ENCODE results near the gene BEND7. TPM values are rescaled to one million over a fixed set of nuclear protein-coding genes. Genes with fewer than 3 reads are reported as not detected.
"Not testable (repeated sequence)": the region's sequence is repeated elsewhere in the genome, so short reads cannot be mapped to it uniquely, and the experiment has no call there.

The BEND7 gene
- total and polyA plus RNA-seq, 9 of the 15 experiments (the other 6 are each of a cell fraction or from before 2014, with no cell fraction given), result 1.3 to 11.4 (median 5.2) TPM

DNA sequence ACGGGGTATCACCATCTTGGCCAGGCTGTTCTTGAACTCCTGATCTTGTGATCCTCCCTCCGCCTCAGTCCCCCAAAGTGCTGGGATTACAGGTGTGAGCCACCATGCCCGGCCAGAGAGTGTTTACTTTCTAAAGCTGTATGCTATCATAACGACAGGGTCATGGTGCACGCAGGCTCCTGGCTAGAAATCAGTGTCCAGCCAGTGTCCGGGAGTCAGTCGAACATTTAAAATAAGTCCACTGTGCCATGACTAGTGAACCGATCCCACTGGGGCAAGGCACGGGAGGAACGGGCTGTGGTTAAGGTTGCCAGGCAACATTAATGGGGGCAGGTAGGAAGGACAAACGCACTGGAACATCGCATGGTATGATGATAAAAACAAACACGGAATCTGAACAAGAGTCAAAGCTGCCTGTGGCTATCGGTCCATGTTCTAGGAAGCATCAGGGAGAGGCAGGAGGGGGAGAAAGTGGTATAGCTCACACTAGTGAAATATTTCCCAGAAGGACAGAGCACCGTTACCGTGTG, 91.7 kb downstream of the BEND7 start:
- H3K4me3 ChIP-seq, result no peak overlapping the region
- H3K27me3 ChIP-seq (ENCODE audit: control insufficient read depth in 2 of 2, insufficient read depth in 2 of 2, low read length in 2 of 2), result no peaks in the 10 kb centered on the region
- in situ Hi-C loops (cut with MboI), result no loop called here
- POLR2A ChIA-PET, result no interaction called here
- H2AFZ ChIP-seq (ENCODE audit: low read depth, low read length), result no peak overlapping the region
- H3K4me1 ChIP-seq (replicated peaks in 1 of 2; ENCODE audit: control insufficient read depth in 2 of 2, insufficient read depth in 2 of 2, low read length in 2 of 2), result peaks cover 13 to 19% of the 10 kb centered on the region in 2 experiments; a peak in 4 of 5 replicates
- no TSS peak for BruUV-seq (replicated peaks)
- no peak for DNase-seq (ENCODE audit: extremely low read depth in 1 of 4, low spot score in 3 of 4)
- no peak for FAIRE-seq
- no peaks in the 10 kb centered on the region for H3K9me3 ChIP-seq (replicated peaks; ENCODE audit: control insufficient read depth, insufficient read depth, low read depth, low read length)
- no peaks in the 10 kb centered on the region for H3K79me2 ChIP-seq (ENCODE audit: control insufficient read depth, insufficient read depth, low read length)
- H3K9ac ChIP-seq (ENCODE audit: insufficient read depth in 1 of 2, low read depth in 2 of 2, low read length in 2 of 2), result no peak overlapping the region
- WGBS (ENCODE audit: insufficient coverage, low coverage, missing lambda C conversion rate), result 55% methylated on average over 16 of the region's 16 CpGs
- H4K20me1 ChIP-seq (replicated peaks; ENCODE audit: control insufficient read depth, insufficient read depth, low read length), result no peaks in the 10 kb centered on the region
- ATAC-seq, result no peak
- no peaks in the 10 kb centered on the region for H3K9me1 ChIP-seq (ENCODE audit: control insufficient read depth, insufficient read depth, low read length)
- TF ChIP-seq RFX1 (IDR thresholded peaks at IDR 0.05), result peak; percentile 27; the same call in 1 of the 2 replicates
- TF ChIP-seq, protein P1, sequence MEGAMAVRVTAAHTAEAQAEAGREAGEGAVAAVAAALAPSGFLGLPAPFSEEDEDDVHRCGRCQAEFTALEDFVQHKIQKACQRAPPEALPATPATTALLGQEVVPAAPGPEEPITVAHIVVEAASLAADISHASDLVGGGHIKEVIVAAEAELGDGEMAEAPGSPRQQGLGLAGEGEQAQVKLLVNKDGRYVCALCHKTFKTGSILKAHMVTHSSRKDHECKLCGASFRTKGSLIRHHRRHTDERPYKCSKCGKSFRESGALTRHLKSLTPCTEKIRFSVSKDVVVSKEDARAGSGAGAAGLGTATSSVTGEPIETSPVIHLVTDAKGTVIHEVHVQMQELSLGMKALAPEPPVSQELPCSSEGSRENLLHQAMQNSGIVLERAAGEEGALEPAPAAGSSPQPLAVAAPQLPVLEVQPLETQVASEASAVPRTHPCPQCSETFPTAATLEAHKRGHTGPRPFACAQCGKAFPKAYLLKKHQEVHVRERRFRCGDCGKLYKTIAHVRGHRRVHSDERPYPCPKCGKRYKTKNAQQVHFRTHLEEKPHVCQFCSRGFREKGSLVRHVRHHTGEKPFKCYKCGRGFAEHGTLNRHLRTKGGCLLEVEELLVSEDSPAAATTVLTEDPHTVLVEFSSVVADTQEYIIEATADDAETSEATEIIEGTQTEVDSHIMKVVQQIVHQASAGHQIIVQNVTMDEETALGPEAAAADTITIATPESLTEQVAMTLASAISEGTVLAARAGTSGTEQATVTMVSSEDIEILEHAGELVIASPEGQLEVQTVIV (CRISPR knock-in tag; IDR thresholded peaks at IDR 0.05; ENCODE audit: borderline replicate concordance), result no peak
- CTCF ChIA-PET (ENCODE audit: low intra/inter-chr PET ratio), result no interaction called here
- intact Hi-C loops (cut with micrococcal nuclease), result no loop called here
- H3K36me3 ChIP-seq (ENCODE audit: control insufficient read depth, insufficient read depth, low read length), result no peaks in the 10 kb centered on the region
- H3K4me2 ChIP-seq (ENCODE audit: insufficient read depth, low read length), result no peak overlapping the region
- no peak overlapping the region for H3K27ac ChIP-seq (ENCODE audit: extremely low read depth, low read depth, low read length)

DNA sequence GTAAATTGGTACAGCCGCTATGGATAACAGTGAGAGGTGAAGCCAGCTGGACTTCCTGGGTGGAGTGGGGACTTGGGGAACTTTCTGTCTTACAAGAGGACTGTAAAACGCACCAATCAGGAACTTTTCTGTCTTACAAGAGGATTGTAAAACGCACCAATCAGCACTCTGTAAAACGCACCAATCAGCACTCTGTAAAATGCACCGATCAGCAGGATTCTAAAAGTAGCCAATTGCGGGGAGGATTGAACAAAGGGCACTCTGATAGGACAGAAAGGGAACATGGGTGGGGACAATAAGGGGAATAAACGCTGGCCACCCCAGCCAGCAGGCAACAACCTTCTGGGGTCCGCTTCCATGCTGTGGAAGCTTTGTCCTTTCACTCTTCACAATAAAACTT, 100.9 kb downstream of the BEND7 start:
- H3K79me2 ChIP-seq (ENCODE audit: control insufficient read depth, insufficient read depth, low read length); H3K9me3 ChIP-seq (replicated peaks; ENCODE audit: control insufficient read depth, insufficient read depth, low read depth, low read length); BruUV-seq (replicated peaks); H3K9ac ChIP-seq (ENCODE audit: insufficient read depth in 1 of 2, low read depth in 2 of 2, low read length in 2 of 2); H4K20me1 ChIP-seq (replicated peaks; ENCODE audit: control insufficient read depth, insufficient read depth, low read length); in situ Hi-C loops (cut with MboI); H3K4me1 ChIP-seq (replicated peaks in 1 of 2; ENCODE audit: control insufficient read depth in 2 of 2, insufficient read depth in 2 of 2, low read length in 2 of 2); CTCF ChIA-PET (ENCODE audit: low intra/inter-chr PET ratio); H3K4me3 ChIP-seq; ATAC-seq; FAIRE-seq; DNase-seq (ENCODE audit: extremely low read depth in 1 of 4, low spot score in 3 of 4); H3K27me3 ChIP-seq (ENCODE audit: control insufficient read depth in 2 of 2, insufficient read depth in 2 of 2, low read length in 2 of 2); intact Hi-C loops (cut with micrococcal nuclease); H3K27ac ChIP-seq (ENCODE audit: extremely low read depth, low read depth, low read length); H3K36me3 ChIP-seq (ENCODE audit: control insufficient read depth, insufficient read depth, low read length); H2AFZ ChIP-seq (ENCODE audit: low read depth, low read length); H3K9me1 ChIP-seq (ENCODE audit: control insufficient read depth, insufficient read depth, low read length); H3K4me2 ChIP-seq (ENCODE audit: insufficient read depth, low read length): not testable (repeated sequence)
- POLR2A ChIA-PET, result interaction anchor here (0.7 to 1.2 kb wide), 3 partner anchors 10 to 1477 kb away, joined by 3 to 4 read pairs (median 4); no protein-coding TSS in a partner anchor
- WGBS (ENCODE audit: insufficient coverage, low coverage, missing lambda C conversion rate), result 41% methylated on average over 8 of the region's 8 CpGs
- 0 out of 2 replicates have a peak, but pooled peaks have one; percentile 45 for TF ChIP-seq CC2D1A (IDR thresholded peaks at IDR 0.05)
- peak; percentile 6 for TF ChIP-seq NFYB (IDR thresholded peaks at IDR 0.05; ENCODE audit: extremely low read depth, insufficient read length)
- peak; percentile 43; the same call in 1 of the 2 replicates for TF ChIP-seq MAFK (IDR thresholded peaks at IDR 0.05; ENCODE audit: low read length)
- peak; percentile 78 for TF ChIP-seq ZNF316 (IDR thresholded peaks at IDR 0.05)
- peak; percentile 39 for TF ChIP-seq MAFG (tag; conservative IDR thresholded peaks at IDR 0.05)
- peak; percentile 11 for TF ChIP-seq RBM25 (IDR thresholded peaks at IDR 0.05; ENCODE audit: low read depth, low read length, severe bottlenecking)
- TF ChIP-seq ASH1L (IDR thresholded peaks at IDR 0.05; ENCODE audit: borderline replicate concordance, low read depth, partially characterized antibody), result peak; percentile 34
- TF ChIP-seq C11orf30 (IDR thresholded peaks at IDR 0.05; ENCODE audit: low read depth), result peak; percentile 43

Measured in K562 (cell line).